ENCODE measurements around the gene CCM2L. TPM values are rescaled to one million over a fixed set of nuclear protein-coding genes. Genes with fewer than 3 reads are reported as not detected.

Gene CCM2L
- total RNA-seq, 2 donors from 2014 or later = 4.6 to 5.7 TPM

- WGBS = 19% methylated on average over 10 of the region's 10 CpGs
- DNase-seq (ENCODE audit: low spot score) = no peak
- H3K4me1 ChIP-seq (replicated peaks) = no peaks in the 10 kb centered on the region
- H3K36me3 ChIP-seq = no peaks in the 10 kb centered on the region
- no peaks in the 10 kb centered on the region for H3K27me3 ChIP-seq (replicated peaks; ENCODE audit: insufficient read depth)
- no peak overlapping the region for H3K27ac ChIP-seq
- no peaks in the 10 kb centered on the region for H3K9me3 ChIP-seq
- TF ChIP-seq POLR2A (IDR thresholded peaks at IDR 0.05) (no peak), CTCF (IDR thresholded peaks at IDR 0.05) (no peak), POLR2AphosphoS5 (IDR thresholded peaks at IDR 0.05) (no peak)
- intact Hi-C loops (cut with DNase I) = no loop called here
- H3K4me3 ChIP-seq = no peak overlapping the region
These were observed 35.2 kb upstream of the CCM2L start for GRCh38 chr20:31974951-31975487.

- 98% methylated on average over 2 of the region's 2 CpGs for WGBS
- Histone ChIP-seq H3K4me3 (no peak overlapping the region), H3K27me3 (replicated peaks; ENCODE audit: insufficient read depth) (no peaks in the 10 kb centered on the region), H3K36me3 (no peaks in the 10 kb centered on the region), H3K9me3 (no peaks in the 10 kb centered on the region), H3K27ac (no peak overlapping the region), H3K4me1 (replicated peaks) (no peaks in the 10 kb centered on the region)
- TF ChIP-seq POLR2A (IDR thresholded peaks at IDR 0.05) = no peak
- no peak for TF ChIP-seq POLR2AphosphoS5 (IDR thresholded peaks at IDR 0.05)
- TF ChIP-seq CTCF (IDR thresholded peaks at IDR 0.05) = no peak
- no peak for DNase-seq (ENCODE audit: low spot score)
- intact Hi-C loops (cut with DNase I) = no loop called here
These were observed 34.4 kb upstream of the CCM2L start for GRCh38 chr20:31975874-31976273.

- WGBS = 90% methylated on average over 4 of the region's 4 CpGs
- intact Hi-C loops (cut with DNase I) = no loop called here
- no peak overlapping the region for H3K4me3 ChIP-seq
- no peak for TF ChIP-seq POLR2AphosphoS5 (IDR thresholded peaks at IDR 0.05)
- no peak for TF ChIP-seq POLR2A (IDR thresholded peaks at IDR 0.05)
- no peak for TF ChIP-seq CTCF (IDR thresholded peaks at IDR 0.05)
- no peak for DNase-seq (ENCODE audit: low spot score)
- H3K27me3 ChIP-seq (replicated peaks; ENCODE audit: insufficient read depth) = no peaks in the 10 kb centered on the region
- no peaks in the 10 kb centered on the region for H3K9me3 ChIP-seq
- H3K4me1 ChIP-seq (replicated peaks) = no peaks in the 10 kb centered on the region
- H3K27ac ChIP-seq = no peak overlapping the region
- no peaks in the 10 kb centered on the region for H3K36me3 ChIP-seq
These were observed 33.2 kb upstream of the CCM2L start for GRCh38 chr20:31977080-31977479.

- intact Hi-C loops (cut with DNase I) = no loop called here
- no peak overlapping the region for H3K27ac ChIP-seq
- H3K27me3 ChIP-seq (replicated peaks; ENCODE audit: insufficient read depth) = no peaks in the 10 kb centered on the region
- DNase-seq (ENCODE audit: low spot score) = no peak
- no peak overlapping the region for H3K4me3 ChIP-seq
- TF ChIP-seq POLR2A (IDR thresholded peaks at IDR 0.05) = no peak
- no peak for TF ChIP-seq CTCF (IDR thresholded peaks at IDR 0.05)
- TF ChIP-seq POLR2AphosphoS5 (IDR thresholded peaks at IDR 0.05) = no peak
- H3K36me3 ChIP-seq = no peaks in the 10 kb centered on the region
- no peaks in the 10 kb centered on the region for H3K9me3 ChIP-seq
- no peaks in the 10 kb centered on the region for H3K4me1 ChIP-seq (replicated peaks)
- 26% methylated on average over 6 of the region's 6 CpGs for WGBS
These were observed 30.4 kb upstream of the CCM2L start for GRCh38 chr20:31979713-31980426.

- H3K27me3 ChIP-seq (replicated peaks; ENCODE audit: insufficient read depth) = no peaks in the 10 kb centered on the region
- intact Hi-C loops (cut with DNase I) = no loop called here
- H3K27ac ChIP-seq = no peak overlapping the region
- H3K4me3 ChIP-seq = no peak overlapping the region
- no peaks in the 10 kb centered on the region for H3K4me1 ChIP-seq (replicated peaks)
- no peak for DNase-seq (ENCODE audit: low spot score)
- no peaks in the 10 kb centered on the region for H3K9me3 ChIP-seq
- 73% methylated on average over 2 of the region's 2 CpGs for WGBS
- no peaks in the 10 kb centered on the region for H3K36me3 ChIP-seq
- TF ChIP-seq CTCF (IDR thresholded peaks at IDR 0.05) (no peak), POLR2AphosphoS5 (IDR thresholded peaks at IDR 0.05) (no peak), POLR2A (IDR thresholded peaks at IDR 0.05) (no peak)
These were observed 28.5 kb upstream of the CCM2L start for GRCh38 chr20:31981784-31982183.

All from prostate gland (tissue), 2 donors.